ENCODE results near the gene SEMA6D.

The SEMA6D gene

GRCh38 chr15:47750030-47750739 lies 32.9 kb downstream of the SEMA6D start:
- no peak overlapping the region for H3K4me3 Mint-ChIP-seq
- no peak overlapping the region for H3K27ac Mint-ChIP-seq
- H3K36me3 Mint-ChIP-seq, result no peaks in the 10 kb centered on the region
- peaks cover 2% of the 10 kb centered on the region for H3K27me3 Mint-ChIP-seq
- H3K4me1 Mint-ChIP-seq, result no peaks in the 10 kb centered on the region
- peaks cover 10% of the 10 kb centered on the region for H3K9me3 Mint-ChIP-seq

- Mint-ChIP-seq H3K27me3 (peaks cover 2% of the 10 kb centered on the region), H3K4me3 (no peak overlapping the region), H3K4me1 (no peaks in the 10 kb centered on the region), H3K9me3 (peaks cover 10% of the 10 kb centered on the region), H3K27ac (no peak overlapping the region), H3K36me3 (no peaks in the 10 kb centered on the region)
Observed at GRCh38 chr15:47750740-47751262, 33.5 kb downstream of the SEMA6D start.

- Mint-ChIP-seq H3K27me3 (peaks cover 2% of the 10 kb centered on the region), H3K27ac (no peak overlapping the region), H3K4me1 (no peaks in the 10 kb centered on the region), H3K4me3 (no peak overlapping the region), H3K36me3 (no peaks in the 10 kb centered on the region), H3K9me3 (peaks cover 10% of the 10 kb centered on the region)
Observed at GRCh38 chr15:47753591-47753990, 36.3 kb downstream of the SEMA6D start.

GRCh38 chr15:47754312-47754711 lies 37.0 kb downstream of the SEMA6D start:
- Mint-ChIP-seq H3K27ac (no peak overlapping the region), H3K36me3 (no peaks in the 10 kb centered on the region), H3K4me1 (no peaks in the 10 kb centered on the region), H3K4me3 (no peak overlapping the region), H3K27me3 (peaks cover 2% of the 10 kb centered on the region), H3K9me3 (peaks cover 10% of the 10 kb centered on the region)

GRCh38 chr15:47755941-47756340 lies 38.6 kb downstream of the SEMA6D start:
- Mint-ChIP-seq H3K4me3 (no peak overlapping the region), H3K36me3 (no peaks in the 10 kb centered on the region), H3K27ac (no peak overlapping the region), H3K27me3 (peaks cover 2% of the 10 kb centered on the region), H3K9me3 (peaks cover 10% of the 10 kb centered on the region), H3K4me1 (no peaks in the 10 kb centered on the region)

GRCh38 chr15:47756872-47757271 lies 39.6 kb downstream of the SEMA6D start:
- Mint-ChIP-seq H3K4me1 (no peaks in the 10 kb centered on the region), H3K27ac (no peak overlapping the region), H3K36me3 (no peaks in the 10 kb centered on the region), H3K27me3 (no peaks in the 10 kb centered on the region), H3K4me3 (no peak overlapping the region), H3K9me3 (peaks cover 10% of the 10 kb centered on the region)

GRCh38 chr15:47757331-47757730 lies 40.0 kb downstream of the SEMA6D start:
- no peak overlapping the region for H3K27ac Mint-ChIP-seq
- no peaks in the 10 kb centered on the region for H3K27me3 Mint-ChIP-seq
- no peak overlapping the region for H3K4me3 Mint-ChIP-seq
- H3K4me1 Mint-ChIP-seq, result no peaks in the 10 kb centered on the region
- H3K9me3 Mint-ChIP-seq, result peaks cover 10% of the 10 kb centered on the region
- no peaks in the 10 kb centered on the region for H3K36me3 Mint-ChIP-seq

DNA sequence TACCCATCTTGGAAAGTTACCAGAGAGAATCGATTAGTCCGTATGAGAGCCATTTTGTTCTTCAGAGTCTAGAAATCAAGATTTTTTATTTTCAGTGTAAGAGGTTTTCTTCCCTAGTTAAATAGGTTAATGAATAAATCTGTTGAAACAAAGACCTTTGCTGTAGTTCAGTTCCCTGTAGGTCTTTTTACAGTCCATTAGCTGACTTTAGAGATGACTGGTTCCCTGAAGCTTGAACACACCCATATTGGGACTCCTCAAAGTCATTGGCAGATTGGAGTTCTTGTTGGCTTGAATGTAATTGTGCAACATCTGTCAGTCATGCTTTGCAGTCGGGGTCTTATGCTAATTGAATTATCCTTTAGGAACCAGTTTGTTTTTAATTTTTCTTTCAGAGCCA lies 45.3 kb downstream of the SEMA6D start:
- no peaks in the 10 kb centered on the region for H3K9me3 Mint-ChIP-seq
- H3K27ac Mint-ChIP-seq, result no peak overlapping the region
- no peaks in the 10 kb centered on the region for H3K4me1 Mint-ChIP-seq
- no peak overlapping the region for H3K4me3 Mint-ChIP-seq
- H3K36me3 Mint-ChIP-seq, result no peaks in the 10 kb centered on the region
- no peaks in the 10 kb centered on the region for H3K27me3 Mint-ChIP-seq

- H3K36me3 Mint-ChIP-seq, result no peaks in the 10 kb centered on the region
- no peaks in the 10 kb centered on the region for H3K4me1 Mint-ChIP-seq
- H3K9me3 Mint-ChIP-seq, result no peaks in the 10 kb centered on the region
- no peak overlapping the region for H3K27ac Mint-ChIP-seq
- no peaks in the 10 kb centered on the region for H3K27me3 Mint-ChIP-seq
- no peak overlapping the region for H3K4me3 Mint-ChIP-seq
Observed at GRCh38 chr15:47764666-47765065, 47.4 kb downstream of the SEMA6D start.

- Mint-ChIP-seq H3K4me3 (no peak overlapping the region), H3K36me3 (no peaks in the 10 kb centered on the region), H3K4me1 (no peaks in the 10 kb centered on the region), H3K9me3 (no peaks in the 10 kb centered on the region), H3K27ac (no peak overlapping the region), H3K27me3 (no peaks in the 10 kb centered on the region)
Observed at GRCh38 chr15:47766406-47766805, 49.1 kb downstream of the SEMA6D start.

- Mint-ChIP-seq H3K36me3 (no peaks in the 10 kb centered on the region), H3K27me3 (no peaks in the 10 kb centered on the region), H3K27ac (no peak overlapping the region), H3K4me3 (no peak overlapping the region), H3K4me1 (no peaks in the 10 kb centered on the region), H3K9me3 (no peaks in the 10 kb centered on the region)
Observed at GRCh38 chr15:47767035-47767434, 49.7 kb downstream of the SEMA6D start.

- Mint-ChIP-seq H3K4me3 (no peak overlapping the region), H3K36me3 (no peaks in the 10 kb centered on the region), H3K27ac (no peak overlapping the region), H3K4me1 (no peaks in the 10 kb centered on the region), H3K9me3 (no peaks in the 10 kb centered on the region), H3K27me3 (no peaks in the 10 kb centered on the region)
Observed at GRCh38 chr15:47768735-47769134, 51.4 kb downstream of the SEMA6D start.

GRCh38 chr15:47769166-47769565 lies 51.9 kb downstream of the SEMA6D start:
- no peaks in the 10 kb centered on the region for H3K4me1 Mint-ChIP-seq
- H3K9me3 Mint-ChIP-seq, result no peaks in the 10 kb centered on the region
- no peak overlapping the region for H3K27ac Mint-ChIP-seq
- H3K27me3 Mint-ChIP-seq, result no peaks in the 10 kb centered on the region
- no peak overlapping the region for H3K4me3 Mint-ChIP-seq
- no peaks in the 10 kb centered on the region for H3K36me3 Mint-ChIP-seq

- Mint-ChIP-seq H3K9me3 (no peaks in the 10 kb centered on the region), H3K27ac (no peak overlapping the region), H3K27me3 (no peaks in the 10 kb centered on the region), H3K36me3 (no peaks in the 10 kb centered on the region), H3K4me1 (no peaks in the 10 kb centered on the region), H3K4me3 (no peak overlapping the region)
Observed at GRCh38 chr15:47773143-47773542, 55.8 kb downstream of the SEMA6D start.

GRCh38 chr15:47778263-47778770 lies 61.0 kb downstream of the SEMA6D start:
- Mint-ChIP-seq H3K9me3 (no peaks in the 10 kb centered on the region), H3K4me1 (no peaks in the 10 kb centered on the region), H3K27me3 (no peaks in the 10 kb centered on the region), H3K4me3 (no peak overlapping the region), H3K27ac (no peak overlapping the region), H3K36me3 (no peaks in the 10 kb centered on the region)

GRCh38 chr15:47780971-47781370 lies 63.7 kb downstream of the SEMA6D start:
- H3K4me1 Mint-ChIP-seq, result no peaks in the 10 kb centered on the region
- no peaks in the 10 kb centered on the region for H3K9me3 Mint-ChIP-seq
- H3K27me3 Mint-ChIP-seq, result no peaks in the 10 kb centered on the region
- no peaks in the 10 kb centered on the region for H3K36me3 Mint-ChIP-seq
- H3K27ac Mint-ChIP-seq, result no peak overlapping the region
- no peak overlapping the region for H3K4me3 Mint-ChIP-seq

DNA sequence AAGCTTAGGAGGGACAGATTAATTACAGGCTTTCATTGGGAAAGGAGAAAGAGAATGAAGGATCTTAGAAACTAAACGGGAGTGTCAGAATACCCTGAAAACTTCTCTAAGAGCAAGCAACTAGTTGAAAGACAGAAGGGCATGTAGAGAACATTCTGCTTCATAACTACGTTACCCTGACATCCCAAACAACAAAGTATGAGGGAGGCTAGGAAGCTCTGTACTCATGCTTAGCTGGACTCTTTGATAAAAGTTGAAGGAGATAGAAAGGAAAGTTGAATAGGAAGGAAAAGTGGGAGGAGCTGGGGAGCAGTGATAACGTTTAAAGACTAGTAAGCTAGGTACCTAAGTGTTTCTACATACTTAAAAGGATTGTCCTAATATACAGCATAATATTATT lies 64.2 kb downstream of the SEMA6D start:
- H3K27me3 Mint-ChIP-seq, result no peaks in the 10 kb centered on the region
- H3K4me1 Mint-ChIP-seq, result no peaks in the 10 kb centered on the region
- no peak overlapping the region for H3K4me3 Mint-ChIP-seq
- H3K27ac Mint-ChIP-seq, result no peak overlapping the region
- H3K36me3 Mint-ChIP-seq, result no peaks in the 10 kb centered on the region
- H3K9me3 Mint-ChIP-seq, result no peaks in the 10 kb centered on the region
